Peyer's patch (tissue), 4 donors: ENCODE results near the gene PLIN3. TPM values are rescaled to one million over a fixed set of nuclear protein-coding genes. Genes with fewer than 3 reads are reported as not detected.
"Not testable (repeated sequence)": the region's sequence is repeated elsewhere in the genome, so short reads cannot be mapped to it uniquely, and the experiment has no call there.

Experiments
- DNase-seq, 3 donors: peaks; one replicate each; pipeline ENCODE4 v3.0.0-alpha.2; 2017 to 2019
- H3K27ac ChIP-seq, 4 donors: fragments of 200-600 bp; sonication (generic); one replicate each; pipeline ENCODE4 v1.5.1; 2016 to 2019
- H3K27me3 ChIP-seq, 2 donors: fragments of 200-600 bp; sonication (generic); one replicate each; pipeline ENCODE4 v1.5.1; 2019
- H3K36me3 ChIP-seq, 3 donors: fragments of 200-600 bp; sonication (generic); one replicate each; pipeline ENCODE4 v1.5.1; 2016 to 2019
- H3K4me1 ChIP-seq, 4 donors: fragments of 200-600 bp; sonication (generic); one replicate each; pipeline ENCODE4 v1.5.1; 2016 to 2019
- H3K4me3 ChIP-seq, 4 donors: fragments of 200-600 bp; sonication (generic); 1 replicate in 3 of 4; 2 replicates in 1 of 4; pipeline ENCODE4 v1.5.1; 2016 to 2019; ENCODE audit warnings: mild to moderate bottlenecking in 1 of 4
- H3K9me3 ChIP-seq, 4 donors: fragments of 200-600 bp; sonication (generic); one replicate each; pipeline ENCODE4 v1.5.1; 2016 to 2019; ENCODE audit warnings: mild to moderate bottlenecking in 1 of 4
- CTCF ChIP-seq, 6 experiments: fragments of 450-650 bp in 4 of 6; fragments of 200-600 bp in 2 of 6; sonication (generic) in 1 of 6; IDR thresholded peaks; one replicate each; pipeline ENCODE4 v1.5.1; 2017 to 2019; ENCODE audit warnings: antibody characterized with exemption in 6 of 6, mild to moderate bottlenecking in 3 of 6, moderate library complexity in 1 of 6
- POLR2A ChIP-seq, 2 donors: fragments of 450-650 bp; IDR thresholded peaks; one replicate each; pipeline ENCODE4 v1.5.1; 2017; ENCODE audit warnings: antibody characterized with exemption in 2 of 2, mild to moderate bottlenecking in 2 of 2, moderate library complexity in 2 of 2
- total RNA-seq, 4 donors: library from RNA; depleted of rRNA; stranded (reverse); fragments of >200 nt; gene quantifications; one replicate each; pipeline ENCODE4 v1.1.0, GENCODE V29; 2016

Gene PLIN3
- total RNA-seq, 4 donors from 2014 or later, result 22.3 to 150 (median 108) TPM

- no peaks in the 10 kb centered on the region for H3K27me3 ChIP-seq
- H3K4me1 ChIP-seq, result no peaks in the 10 kb centered on the region
- DNase-seq, result no peak
- H3K9me3 ChIP-seq, result no peaks in the 10 kb centered on the region
- TF ChIP-seq CTCF (IDR thresholded peaks at IDR 0.05) (no peak), POLR2A (IDR thresholded peaks at IDR 0.05) (no peak)
- no peak within 1 kb of the TSS for H3K27ac ChIP-seq
- H3K36me3 ChIP-seq, result no peaks in the 10 kb centered on the region
- no peak within 1 kb of the TSS for H3K4me3 ChIP-seq
Observed at GRCh38 chr19:4902796-4903195, 35.3 kb upstream of the PLIN3 start, which contains the start of gene ARRDC5. Gene ARRDC5, minus strand, starts transcription at chr19:4902896. Its CDS starts 71 bp downstream, at chr19:4902825.

- H3K27ac ChIP-seq, H3K4me3 ChIP-seq, H3K4me1 ChIP-seq, H3K27me3 ChIP-seq, H3K36me3 ChIP-seq, DNase-seq, H3K9me3 ChIP-seq: not testable (repeated sequence)
Observed at GRCh38 chr19:4900879-4901278, 33.4 kb upstream of the PLIN3 start.

GRCh38 chr19:4897146-4897545 lies 29.7 kb upstream of the PLIN3 start:
- TF ChIP-seq CTCF (IDR thresholded peaks at IDR 0.05), result no peak
- TF ChIP-seq POLR2A (IDR thresholded peaks at IDR 0.05), result no peak
- Histone ChIP-seq H3K9me3 (no peaks in the 10 kb centered on the region), H3K4me3 (no peak overlapping the region), H3K36me3 (no peaks in the 10 kb centered on the region), H3K27ac (no peak overlapping the region), H3K4me1 (no peaks in the 10 kb centered on the region), H3K27me3 (no peaks in the 10 kb centered on the region)
- DNase-seq, result no peak

GRCh38 chr19:4896372-4896771 lies 28.9 kb upstream of the PLIN3 start:
- Histone ChIP-seq H3K4me1 (no peaks in the 10 kb centered on the region), H3K27me3 (no peaks in the 10 kb centered on the region), H3K36me3 (no peaks in the 10 kb centered on the region), H3K4me3 (no peak overlapping the region), H3K9me3 (no peaks in the 10 kb centered on the region), H3K27ac (no peak overlapping the region)
- DNase-seq, result no peak
- TF ChIP-seq POLR2A (IDR thresholded peaks at IDR 0.05) (no peak), CTCF (IDR thresholded peaks at IDR 0.05) (no peak)

GRCh38 chr19:4892962-4893361 lies 25.5 kb upstream of the PLIN3 start:
- not testable (repeated sequence) for H3K4me1 ChIP-seq, H3K36me3 ChIP-seq, H3K9me3 ChIP-seq, H3K27me3 ChIP-seq, H3K4me3 ChIP-seq, DNase-seq, H3K27ac ChIP-seq

GRCh38 chr19:4891066-4891465 lies 23.6 kb upstream of the PLIN3 start:
- Histone ChIP-seq H3K9me3 (no peaks in the 10 kb centered on the region), H3K4me1 (no peaks in the 10 kb centered on the region), H3K27me3 (no peaks in the 10 kb centered on the region), H3K36me3 (no peaks in the 10 kb centered on the region), H3K4me3 (no peak overlapping the region), H3K27ac (no peak overlapping the region)
- TF ChIP-seq CTCF (IDR thresholded peaks at IDR 0.05), result no peak
- TF ChIP-seq POLR2A (IDR thresholded peaks at IDR 0.05), result no peak
- no peak for DNase-seq

GRCh38 chr19:4889034-4889815 lies 21.8 kb upstream of the PLIN3 start:
- no peak for TF ChIP-seq POLR2A (IDR thresholded peaks at IDR 0.05)
- TF ChIP-seq CTCF (IDR thresholded peaks at IDR 0.05), result no peak
- Histone ChIP-seq H3K4me3 (no peak overlapping the region), H3K9me3 (no peaks in the 10 kb centered on the region), H3K27me3 (no peaks in the 10 kb centered on the region), H3K36me3 (no peaks in the 10 kb centered on the region), H3K4me1 (no peaks in the 10 kb centered on the region), H3K27ac (no peak overlapping the region)
- DNase-seq, result no peak

- DNase-seq, H3K9me3 ChIP-seq, H3K36me3 ChIP-seq, H3K4me3 ChIP-seq, H3K27ac ChIP-seq, H3K27me3 ChIP-seq, H3K4me1 ChIP-seq: not testable (repeated sequence)
Observed at GRCh38 chr19:4887803-4888202, 20.3 kb upstream of the PLIN3 start.

- not testable (repeated sequence) for H3K27me3 ChIP-seq, H3K4me1 ChIP-seq, H3K4me3 ChIP-seq, H3K27ac ChIP-seq, H3K9me3 ChIP-seq, H3K36me3 ChIP-seq, DNase-seq
Observed at GRCh38 chr19:4884993-4885392, 17.5 kb upstream of the PLIN3 start.

- not testable (repeated sequence) for H3K4me3 ChIP-seq, DNase-seq, H3K9me3 ChIP-seq, H3K27me3 ChIP-seq, H3K36me3 ChIP-seq, H3K4me1 ChIP-seq, H3K27ac ChIP-seq
Observed at GRCh38 chr19:4882874-4883273, 15.4 kb upstream of the PLIN3 start.
